GM18517 (cell line): ENCODE data around the gene PTCD1.
"Not testable (repeated sequence)": the region's sequence is repeated elsewhere in the genome, so short reads cannot be mapped to it uniquely, and the experiment has no call there.

Experiments used
- ATAC-seq: cut with Tn5 transposase; IDR thresholded peaks from one replicate; pipeline ENCODE4 v1.9.1; 2021; ENCODE audit warnings: mild to moderate bottlenecking, moderate library complexity; ENCODE audit not compliant: unreplicated experiment

The PTCD1 gene

DNA sequence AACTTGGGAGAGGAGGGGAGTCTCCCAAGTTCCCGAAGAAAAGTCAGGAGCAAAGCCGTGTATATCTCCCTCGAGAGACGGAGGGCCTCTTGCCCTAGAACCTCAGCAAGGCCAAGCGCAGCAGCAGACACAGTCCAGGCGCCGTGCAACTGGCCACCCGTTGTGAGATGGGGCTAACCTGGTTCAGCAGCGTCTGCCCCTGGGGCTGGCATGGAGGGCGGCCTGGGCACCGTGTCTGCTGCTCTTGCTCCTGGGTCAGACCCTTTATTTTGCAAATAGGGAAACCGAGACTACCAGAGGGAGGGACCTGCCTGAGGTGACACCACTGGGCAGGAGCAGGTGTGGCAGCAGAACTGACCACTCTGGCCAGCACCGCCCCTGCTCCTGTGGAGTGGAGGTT is 13.9 kb upstream of the PTCD1 start:
- ATAC-seq, result no peak

DNA sequence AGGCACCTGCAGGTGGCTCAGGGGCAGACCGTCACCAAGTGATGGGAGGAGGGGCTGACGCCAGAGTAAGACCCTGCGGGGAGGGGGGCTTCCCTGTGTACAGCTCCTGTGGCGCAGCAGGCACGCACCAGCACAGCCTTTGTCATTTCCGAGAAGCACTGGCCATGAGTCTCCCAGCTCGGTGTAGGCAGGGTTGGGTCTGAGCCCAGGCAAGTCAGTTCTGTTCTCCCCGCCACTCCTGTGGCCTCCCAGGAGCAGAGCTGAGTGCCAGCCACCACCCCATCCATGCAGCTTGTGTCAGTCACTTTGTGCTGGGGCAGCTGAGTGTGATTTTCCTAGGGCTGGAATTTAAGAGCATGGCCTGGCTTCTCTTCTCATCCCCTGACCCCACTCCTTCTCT is 13.3 kb upstream of the PTCD1 start:
- ATAC-seq, result no peak

GRCh38 chr7:99449326-99449725 is 10.7 kb upstream of the PTCD1 start:
- ATAC-seq, result no peak

- no peak for ATAC-seq
Measured at GRCh38 chr7:99448855-99449254, 10.3 kb upstream of the PTCD1 start.

- ATAC-seq, result no peak
Measured at GRCh38 chr7:99447943-99448342, 9.3 kb upstream of the PTCD1 start.

DNA sequence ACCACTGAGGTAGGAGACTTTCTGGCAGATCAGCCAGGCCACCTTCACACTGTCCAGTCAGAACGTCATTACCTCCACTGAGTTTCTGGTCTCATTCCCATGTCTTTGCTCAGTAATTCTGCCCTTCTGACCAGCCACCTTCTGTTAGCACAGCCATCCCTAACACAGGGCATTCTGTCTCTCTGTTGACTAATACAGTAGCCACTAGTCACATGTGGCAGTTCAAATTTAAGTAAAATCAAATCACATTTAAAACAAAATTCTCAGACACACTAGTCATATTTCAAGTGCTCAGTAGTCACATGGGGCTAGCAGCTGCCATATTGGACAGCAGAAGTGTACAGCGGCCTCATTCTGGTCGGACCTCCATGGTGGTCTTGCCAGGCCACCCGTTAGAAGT is 7.5 kb upstream of the PTCD1 start:
- ATAC-seq, result no peak

DNA sequence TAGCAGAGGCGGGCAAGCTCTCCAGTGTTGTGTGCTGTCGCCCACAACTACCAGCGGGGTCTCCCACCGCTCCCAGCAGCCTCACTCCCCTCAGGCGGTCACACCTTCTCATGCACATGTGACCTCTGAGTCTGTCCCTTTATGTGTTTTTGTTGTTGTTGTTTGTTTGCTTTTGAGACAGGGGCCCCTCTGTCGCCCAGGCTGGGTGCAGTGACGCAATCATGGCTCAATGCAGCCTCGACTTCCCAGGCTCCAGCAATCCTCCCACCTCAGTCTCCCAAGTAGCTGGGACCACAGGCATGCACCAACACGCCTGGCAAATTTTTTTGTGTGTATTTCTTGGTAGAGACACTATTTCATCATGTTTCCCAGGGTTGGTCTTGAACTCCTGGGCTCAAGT is 1.6 kb upstream of the PTCD1 start:
- no peak for ATAC-seq

DNA sequence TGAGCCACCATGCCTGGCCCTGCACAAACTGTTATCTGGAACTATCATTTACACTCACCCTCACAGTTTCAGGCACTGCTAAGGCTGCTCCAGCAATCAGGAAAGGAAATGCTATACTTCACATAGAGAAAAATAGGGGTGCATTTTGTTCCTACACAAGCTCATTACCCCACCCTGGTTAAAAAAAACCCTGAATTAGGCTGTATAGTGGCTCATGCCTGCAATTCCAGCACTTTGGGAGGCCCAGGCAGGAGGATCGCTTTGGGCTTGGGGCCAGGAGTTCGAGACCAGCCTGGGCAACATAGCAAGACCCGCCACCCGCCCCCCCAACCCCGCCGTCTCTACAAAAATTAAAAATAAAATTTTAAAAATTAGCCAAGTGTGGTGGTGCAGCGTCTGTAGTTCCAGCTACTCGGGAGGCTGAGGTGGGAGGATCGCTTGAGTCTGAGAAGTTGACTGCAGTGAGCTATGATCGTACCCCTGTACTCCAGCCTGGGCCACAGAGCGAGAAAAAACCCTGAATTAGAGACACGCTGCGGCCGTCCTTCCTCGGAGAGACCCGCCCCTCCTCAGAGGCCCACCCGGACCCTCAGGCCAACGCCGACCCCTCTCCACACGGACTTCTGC is 539 bp downstream of the PTCD1 start:
- no peak for ATAC-seq

GRCh38 chr7:99433158-99433557 is 5.4 kb downstream of the PTCD1 start:
- no peak for ATAC-seq

DNA sequence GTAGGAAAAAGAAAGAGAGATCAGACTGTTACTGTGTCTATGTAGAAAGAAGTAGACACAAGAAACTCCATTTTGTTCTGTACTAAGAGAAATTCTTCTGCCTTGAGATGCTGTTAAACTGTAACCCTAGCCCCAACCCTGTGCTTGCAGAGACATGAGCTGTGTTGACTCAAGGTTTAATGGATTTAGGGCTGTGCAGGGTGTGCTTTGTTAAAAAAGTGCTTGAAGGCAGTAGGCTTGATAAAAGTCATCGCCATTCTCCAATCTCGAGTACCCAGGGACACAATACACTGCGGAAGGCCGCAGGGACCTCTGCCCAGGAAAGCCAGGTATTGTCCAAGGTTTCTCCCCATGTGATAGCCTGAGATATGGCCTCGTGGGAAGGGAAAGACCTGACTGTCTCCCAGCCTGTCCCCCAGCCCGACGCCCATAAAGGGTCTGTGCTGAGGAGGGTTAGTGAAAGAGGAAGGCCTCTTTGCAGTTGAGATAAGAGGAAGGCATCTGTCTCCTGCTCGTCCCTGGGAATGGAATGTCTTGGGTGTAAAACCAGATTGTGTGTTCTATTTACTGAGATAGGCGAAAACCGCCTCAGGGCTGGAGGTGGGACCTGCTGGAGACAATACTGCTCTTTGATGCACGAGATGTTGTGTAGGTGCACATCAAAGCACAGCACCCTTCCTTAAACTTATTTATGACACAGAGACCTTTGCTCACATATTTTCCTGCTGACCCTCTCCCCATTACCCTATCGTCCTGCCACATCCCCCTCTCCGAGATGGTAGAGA is 6.7 kb downstream of the PTCD1 start:
- not testable (repeated sequence) for ATAC-seq

- ATAC-seq, result no peak
Measured at GRCh38 chr7:99429756-99430155, 8.8 kb downstream of the PTCD1 start.

- ATAC-seq, result no peak
Measured at GRCh38 chr7:99428972-99429566, 9.5 kb downstream of the PTCD1 start.

GRCh38 chr7:99424932-99425730 is 13.5 kb downstream of the PTCD1 start:
- no peak for ATAC-seq

DNA sequence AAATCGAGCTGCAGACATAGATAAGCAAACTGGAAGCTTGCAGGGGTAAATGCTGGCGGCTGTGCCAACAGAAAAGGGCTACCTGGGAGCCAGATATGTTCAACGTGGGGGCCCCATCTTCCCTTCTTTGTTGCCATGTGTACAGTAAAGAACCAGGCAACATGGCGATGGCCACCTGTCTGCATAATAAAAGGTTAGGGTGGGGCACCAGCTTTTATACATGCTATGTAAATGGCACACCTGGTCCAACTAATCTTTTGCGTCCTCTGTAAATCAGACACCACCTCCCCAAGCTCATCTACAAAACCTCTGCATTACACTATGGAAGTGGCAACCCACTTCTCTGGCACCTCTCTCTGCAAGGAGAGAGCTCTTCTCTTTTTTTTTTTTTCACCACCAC is 16.0 kb downstream of the PTCD1 start:
- no peak for ATAC-seq

GRCh38 chr7:99422186-99422585 is 16.4 kb downstream of the PTCD1 start:
- ATAC-seq, result no peak

DNA sequence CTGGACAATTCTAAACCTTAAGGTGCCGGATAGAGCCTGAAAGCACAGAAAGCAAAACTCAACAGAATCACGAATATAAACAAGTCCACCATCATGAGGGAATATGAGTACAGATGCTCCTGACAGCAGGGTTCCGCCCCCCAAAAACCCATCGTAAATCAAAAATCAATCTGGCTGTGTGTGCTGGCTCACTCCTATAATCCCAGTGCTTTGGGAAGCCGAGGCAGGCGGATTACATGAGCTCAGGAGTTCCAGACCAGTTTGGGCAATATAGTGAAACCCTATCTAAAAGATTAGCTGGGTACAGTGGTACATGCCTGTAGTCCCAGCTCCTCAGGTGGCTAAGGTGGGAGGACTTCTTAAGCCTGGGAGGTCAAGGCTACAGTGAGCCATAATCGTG is 17.6 kb downstream of the PTCD1 start:
- ATAC-seq, result no peak

- ATAC-seq, result no peak
Measured at GRCh38 chr7:99420213-99420612, 18.4 kb downstream of the PTCD1 start.

DNA sequence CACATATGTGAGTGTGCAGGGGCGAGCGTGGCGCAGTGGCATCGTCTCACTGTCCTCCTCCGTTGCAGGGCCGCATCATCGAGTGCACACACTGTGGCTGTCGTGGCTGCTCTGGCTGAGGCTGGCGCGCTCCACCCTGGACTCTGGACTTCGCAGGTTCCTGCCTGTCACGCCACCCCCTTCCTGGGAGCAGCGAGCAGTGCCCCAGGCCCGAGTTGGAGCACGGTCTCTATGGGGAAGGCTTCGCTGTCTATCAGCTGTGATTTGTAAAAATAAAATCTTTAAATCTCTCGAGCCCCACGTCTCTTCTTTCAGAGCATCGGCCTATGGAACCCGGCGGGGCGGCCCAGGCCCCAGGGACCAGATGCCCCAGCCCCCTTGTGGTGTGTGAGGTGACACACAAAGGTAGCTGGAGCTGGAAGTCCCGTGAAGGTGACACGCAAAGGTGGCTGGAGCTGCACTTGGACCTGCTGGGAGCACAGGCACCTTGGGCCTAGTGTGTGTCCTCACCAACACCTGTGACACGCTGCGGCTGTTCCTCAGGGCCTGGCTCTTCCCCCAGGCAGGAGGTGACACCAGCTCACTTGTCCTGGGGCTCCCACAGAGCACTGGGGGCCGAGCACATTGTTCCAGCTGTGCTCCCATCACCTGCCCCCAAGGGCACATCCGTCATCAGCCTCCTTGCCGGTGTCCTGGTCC is 19.1 kb downstream of the PTCD1 start:
- ATAC-seq, result no peak

- ATAC-seq, result no peak
Measured at GRCh38 chr7:99418260-99418659, 20.3 kb downstream of the PTCD1 start.

DNA sequence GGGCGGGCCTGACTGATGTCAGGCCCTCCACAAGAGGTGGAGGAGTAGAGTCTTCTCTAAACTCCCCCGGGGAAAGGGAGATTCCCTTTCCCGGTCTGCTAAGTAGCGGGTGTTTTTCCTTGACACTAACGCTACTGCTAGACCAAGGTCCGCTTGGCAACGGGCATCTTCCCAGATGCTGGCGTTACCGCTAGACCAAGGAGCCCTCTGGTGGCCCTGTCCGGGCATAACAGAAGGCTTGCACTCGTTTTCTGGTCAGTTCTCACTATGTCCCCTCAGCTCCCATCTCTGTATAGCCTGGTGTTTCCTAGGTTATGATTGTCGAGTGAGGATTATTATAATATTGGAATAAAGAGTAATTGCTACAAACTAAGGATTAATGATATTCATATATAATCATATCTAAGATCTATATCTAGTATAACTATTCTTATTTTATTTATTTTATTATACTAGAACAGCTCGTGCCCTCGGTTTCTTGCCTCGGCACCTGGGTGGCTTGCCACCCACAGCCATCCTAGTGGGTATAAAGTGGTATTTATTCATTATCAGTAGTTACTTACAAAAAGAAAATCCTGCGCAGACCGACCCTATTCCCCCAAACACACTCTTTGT is 23.0 kb downstream of the PTCD1 start:
- not testable (repeated sequence) for ATAC-seq
